Thoracic aorta (tissue), 2 donors: ENCODE results near the gene ADNP2. TPM values are rescaled to one million over a fixed set of nuclear protein-coding genes. Genes with fewer than 3 reads are reported as not detected.

Source experiments
- ATAC-seq: fragments of 150-250 bp; one replicate; pipeline ENCODE4 v1.8.0; 2017; ENCODE audit warnings: low read depth; ENCODE audit not compliant: insufficient number of reproducible peaks, low FRiP score
- DNase-seq: peaks from one replicate; pipeline ENCODE4 v3.0.0-alpha.2; 2020; ENCODE audit warnings: low spot score
- H3K27ac ChIP-seq, 2 donors: fragments of 200-600 bp; sonication (generic); 1 replicate in 1 of 2; 2 replicates in 1 of 2; pipeline ENCODE4 v1.5.1; 2016; ENCODE audit warnings: mild to moderate bottlenecking in 2 of 2, moderate library complexity in 2 of 2
- H3K27me3 ChIP-seq: fragments of 200-600 bp; sonication (generic); replicated peaks from 2 replicates; pipeline ENCODE4 v1.6.0; 2016; ENCODE audit warnings: mild to moderate bottlenecking; ENCODE audit not compliant: insufficient read depth
- H3K36me3 ChIP-seq: fragments of 200-600 bp; sonication (generic); one replicate; pipeline ENCODE4 v1.5.1; 2016
- H3K4me1 ChIP-seq, 2 donors: fragments of 200-600 bp; sonication (generic); 1 replicate in 1 of 2; 2 replicates in 1 of 2; pipeline versions ENCODE4 v1.5.1 to v1.6.0; 2016; ENCODE audit warnings: low read depth in 2 of 2, mild to moderate bottlenecking in 1 of 2; ENCODE audit not compliant: control insufficient read depth in 1 of 2
- H3K4me3 ChIP-seq: fragments of 200-600 bp; sonication (generic); 2 replicates; pipeline ENCODE4 v1.5.1; 2016; ENCODE audit warnings: mild to moderate bottlenecking
- H3K9me3 ChIP-seq: fragments of 200-600 bp; sonication (generic); 2 replicates; pipeline ENCODE4 v1.5.1; 2016
- total RNA-seq, 2 donors: library from RNA; depleted of rRNA; stranded (reverse); fragments of >200 nt; gene quantifications; one replicate each; pipeline versions ENCODE4 v1.1.0 to v1.2.3, GENCODE V29; 2016
- TF ChIP-seq, protein P1 (sequence below): fragments of 200-600 bp; sonication (generic); IDR thresholded peaks from one replicate; pipeline ENCODE4 v1.5.1; 2019; ENCODE audit warnings: antibody characterized with exemption

The ADNP2 gene
- total RNA-seq, 2 donors from 2014 or later, result 15.6 to 21.6 TPM

GRCh38 chr18:80095414-80095813, 13.6 kb upstream of the ADNP2 start:
- no peak overlapping the region for H3K4me3 ChIP-seq
- ATAC-seq, result no peak
- no peaks in the 10 kb centered on the region for H3K4me1 ChIP-seq
- H3K36me3 ChIP-seq, result no peaks in the 10 kb centered on the region
- no peaks in the 10 kb centered on the region for H3K9me3 ChIP-seq
- H3K27ac ChIP-seq, result no peak overlapping the region
- no peaks in the 10 kb centered on the region for H3K27me3 ChIP-seq
- no peak for DNase-seq
- TF ChIP-seq, protein P1, sequence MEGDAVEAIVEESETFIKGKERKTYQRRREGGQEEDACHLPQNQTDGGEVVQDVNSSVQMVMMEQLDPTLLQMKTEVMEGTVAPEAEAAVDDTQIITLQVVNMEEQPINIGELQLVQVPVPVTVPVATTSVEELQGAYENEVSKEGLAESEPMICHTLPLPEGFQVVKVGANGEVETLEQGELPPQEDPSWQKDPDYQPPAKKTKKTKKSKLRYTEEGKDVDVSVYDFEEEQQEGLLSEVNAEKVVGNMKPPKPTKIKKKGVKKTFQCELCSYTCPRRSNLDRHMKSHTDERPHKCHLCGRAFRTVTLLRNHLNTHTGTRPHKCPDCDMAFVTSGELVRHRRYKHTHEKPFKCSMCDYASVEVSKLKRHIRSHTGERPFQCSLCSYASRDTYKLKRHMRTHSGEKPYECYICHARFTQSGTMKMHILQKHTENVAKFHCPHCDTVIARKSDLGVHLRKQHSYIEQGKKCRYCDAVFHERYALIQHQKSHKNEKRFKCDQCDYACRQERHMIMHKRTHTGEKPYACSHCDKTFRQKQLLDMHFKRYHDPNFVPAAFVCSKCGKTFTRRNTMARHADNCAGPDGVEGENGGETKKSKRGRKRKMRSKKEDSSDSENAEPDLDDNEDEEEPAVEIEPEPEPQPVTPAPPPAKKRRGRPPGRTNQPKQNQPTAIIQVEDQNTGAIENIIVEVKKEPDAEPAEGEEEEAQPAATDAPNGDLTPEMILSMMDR, result no peak

DNA sequence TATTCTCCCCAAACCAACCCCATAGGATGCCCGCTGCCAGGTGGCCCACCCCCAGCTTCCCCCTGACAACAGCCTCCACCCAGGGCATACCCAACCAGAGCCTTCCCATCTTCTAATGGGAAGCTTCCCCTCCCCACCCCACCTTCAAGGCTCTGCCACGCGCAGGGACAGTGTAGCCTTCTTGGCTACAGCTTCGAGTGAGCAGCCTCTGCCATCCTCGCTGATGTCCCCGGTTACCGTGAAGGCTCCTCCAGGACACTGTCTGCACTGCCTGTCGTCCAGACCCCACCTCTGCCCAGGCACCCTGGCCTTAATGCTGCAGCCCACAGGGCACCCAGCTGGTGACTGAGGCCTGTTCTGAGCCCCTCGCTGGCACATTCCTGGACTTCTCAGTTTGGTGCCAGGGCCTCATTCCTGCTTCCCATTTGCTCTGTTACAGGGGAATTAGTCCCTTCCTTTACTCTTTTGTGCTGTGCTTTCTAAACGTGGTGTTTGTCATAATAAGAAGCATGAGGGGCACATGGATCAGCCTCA, 13.0 kb upstream of the ADNP2 start:
- no peak overlapping the region for H3K27ac ChIP-seq
- H3K4me1 ChIP-seq, result no peaks in the 10 kb centered on the region
- no peak overlapping the region for H3K4me3 ChIP-seq
- TF ChIP-seq, protein P1, result no peak
- no peak for DNase-seq
- ATAC-seq, result no peak
- H3K9me3 ChIP-seq, result no peaks in the 10 kb centered on the region
- H3K27me3 ChIP-seq, result no peaks in the 10 kb centered on the region
- H3K36me3 ChIP-seq, result no peaks in the 10 kb centered on the region

GRCh38 chr18:80097201-80097600, 11.9 kb upstream of the ADNP2 start:
- H3K27me3 ChIP-seq, result no peaks in the 10 kb centered on the region
- TF ChIP-seq, protein P1, result no peak
- no peaks in the 10 kb centered on the region for H3K4me1 ChIP-seq
- DNase-seq (no peak), ATAC-seq (no peak)
- no peak overlapping the region for H3K4me3 ChIP-seq
- no peak overlapping the region for H3K27ac ChIP-seq
- H3K36me3 ChIP-seq, result no peaks in the 10 kb centered on the region
- H3K9me3 ChIP-seq, result no peaks in the 10 kb centered on the region

- DNase-seq, result no peak
- Histone ChIP-seq H3K27me3 (no peaks in the 10 kb centered on the region), H3K4me1 (peaks cover 6 to 14% of the 10 kb centered on the region in 2 donors), H3K27ac (peak overlapping the region; percentile 40 to 76), H3K9me3 (no peaks in the 10 kb centered on the region), H3K36me3 (no peaks in the 10 kb centered on the region), H3K4me3 (no peak overlapping the region)
- TF ChIP-seq, protein P1, result no peak
- peak; percentile 93 for ATAC-seq
Measured at GRCh38 chr18:80103231-80103630, 5.8 kb upstream of the ADNP2 start.

DNA sequence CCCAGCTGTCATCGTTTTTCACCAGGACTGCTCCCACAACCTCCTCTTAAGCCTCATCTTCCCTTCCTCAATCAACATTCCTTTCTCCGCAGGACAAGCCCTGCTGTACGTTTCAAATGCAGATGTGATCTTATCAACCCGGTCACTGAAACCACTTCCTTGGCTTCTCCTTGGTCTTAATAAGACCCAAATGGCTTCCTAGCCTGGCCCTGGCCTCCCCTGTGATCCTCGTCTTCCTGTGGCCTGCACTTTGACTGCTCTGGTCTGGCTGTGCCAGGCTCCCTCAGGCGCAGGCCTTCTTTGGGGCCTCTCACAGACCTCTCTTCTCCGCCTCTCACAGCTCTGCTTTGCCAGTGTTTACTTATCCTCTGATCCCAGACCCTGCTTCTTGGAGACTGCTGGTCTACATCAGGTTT, 4.7 kb upstream of the ADNP2 start:
- DNase-seq (no peak), ATAC-seq (no peak)
- TF ChIP-seq, protein P1, result no peak
- Histone ChIP-seq H3K27ac (peak overlapping the region; percentile 40 to 76), H3K36me3 (no peaks in the 10 kb centered on the region), H3K9me3 (no peaks in the 10 kb centered on the region), H3K27me3 (no peaks in the 10 kb centered on the region), H3K4me3 (no peak overlapping the region), H3K4me1 (peaks cover 6 to 14% of the 10 kb centered on the region in 2 donors)
